HepG2 (cell line): Measurements from ENCODE around the gene MTHFD2. TPM values are rescaled to one million over a fixed set of nuclear protein-coding genes. Genes with fewer than 3 reads are reported as not detected.

Source experiments
- ADNP ChIP-seq: sonication (generic); formaldehyde crosslinking; IDR thresholded peaks from 2 replicates; pipeline ENCODE4 v1.4.0; 2020; ENCODE audit warnings: missing genetic modification reagents
- ARNT ChIP-seq: fragments of 450-650 bp; IDR thresholded peaks from 2 replicates; pipeline ENCODE4 v1.6.1; 2017
- DPF2 ChIP-seq: sonication (generic); formaldehyde crosslinking; IDR thresholded peaks from 2 replicates; pipeline ENCODE4 v1.4.0; 2020; ENCODE audit warnings: mild to moderate bottlenecking, low read depth, missing genetic modification reagents, borderline replicate concordance
- FOSL2 ChIP-seq: sonication (generic); formaldehyde crosslinking; IDR thresholded peaks from 2 replicates; pipeline ENCODE4 v1.4.0; 2020; ENCODE audit warnings: missing genetic modification reagents
- HNRNPK ChIP-seq: fragments of 200-400 bp; formaldehyde crosslinking; IDR thresholded peaks from 2 replicates; pipeline ENCODE4 v1.6.1; 2018; ENCODE audit warnings: low read length, low read depth, moderate library complexity, mild to moderate bottlenecking; ENCODE audit not compliant: poor library complexity, severe bottlenecking
- HOXA5 ChIP-seq: sonication (generic); formaldehyde crosslinking; IDR thresholded peaks from 2 replicates; pipeline ENCODE4 v1.4.0; 2020; ENCODE audit warnings: missing genetic modification reagents
- MYNN ChIP-seq: sonication (generic); formaldehyde crosslinking; IDR thresholded peaks from 2 replicates; pipeline ENCODE4 v1.4.0; 2020; ENCODE audit warnings: mild to moderate bottlenecking, low read depth, missing genetic modification reagents
- RARA ChIP-seq: IDR thresholded peaks from 2 replicates; pipeline ENCODE4 v1.6.1; 2016; ENCODE audit warnings: missing genetic modification reagents, missing compliant biosample characterization
- SMAD3 ChIP-seq: sonication (generic); formaldehyde crosslinking; IDR thresholded peaks from 2 replicates; pipeline ENCODE4 v1.4.0; 2020; ENCODE audit warnings: missing genetic modification reagents
- SRF ChIP-seq: IDR thresholded peaks from 2 replicates; pipeline ENCODE4 v1.6.1; 2011; ENCODE audit warnings: mild to moderate bottlenecking, low read depth, low read length, moderate library complexity
- SRSF4 ChIP-seq: fragments of 200-400 bp; formaldehyde crosslinking; IDR thresholded peaks from one replicate; pipeline ENCODE4 v1.6.1; 2018; ENCODE audit warnings: mild to moderate bottlenecking, low read depth, low read length, moderate library complexity; ENCODE audit not compliant: poor library complexity, severe bottlenecking
- TBL1XR1 ChIP-seq: fragments of 150-350 bp; IDR thresholded peaks from 2 replicates; pipeline ENCODE4 v1.6.1; 2014; ENCODE audit warnings: borderline replicate concordance, low read length; ENCODE audit not compliant: partially characterized antibody
- TOE1 ChIP-seq: sonication (generic); formaldehyde crosslinking; IDR thresholded peaks from 2 replicates; pipeline ENCODE4 v1.4.0; 2020; ENCODE audit warnings: mild to moderate bottlenecking, missing genetic modification reagents
- ZBTB14 ChIP-seq: sonication (generic); formaldehyde crosslinking; IDR thresholded peaks from 2 replicates; pipeline ENCODE4 v1.4.0; 2020; ENCODE audit warnings: missing genetic modification reagents
- ZFYVE20 ChIP-seq: sonication (generic); formaldehyde crosslinking; IDR thresholded peaks from 2 replicates; pipeline ENCODE4 v1.8.0; 2023; ENCODE audit warnings: low read depth, mild to moderate bottlenecking, moderate library complexity, missing genetic modification reagents, borderline replicate concordance
- ZNF10 ChIP-seq: sonication (generic); formaldehyde crosslinking; IDR thresholded peaks from 2 replicates; pipeline ENCODE4 v1.4.0; 2020; ENCODE audit warnings: mild to moderate bottlenecking, low read depth, missing genetic modification reagents, borderline replicate concordance
- ZNF446 ChIP-seq: sonication (generic); formaldehyde crosslinking; IDR thresholded peaks from 2 replicates; pipeline ENCODE4 v1.5.0; 2020; ENCODE audit warnings: mild to moderate bottlenecking, missing genetic modification reagents
- ZNF547 ChIP-seq: sonication (generic); formaldehyde crosslinking; IDR thresholded peaks from 2 replicates; pipeline ENCODE4 v1.5.1; 2020; ENCODE audit warnings: mild to moderate bottlenecking, missing genetic modification reagents
- ZNF598 ChIP-seq: sonication (generic); formaldehyde crosslinking; IDR thresholded peaks from 2 replicates; pipeline ENCODE4 v1.5.1; 2020; ENCODE audit warnings: mild to moderate bottlenecking, missing genetic modification reagents, borderline replicate concordance
- ZNF674 ChIP-seq: sonication (generic); formaldehyde crosslinking; IDR thresholded peaks from 2 replicates; pipeline ENCODE4 v1.5.0; 2020; ENCODE audit warnings: low read depth, mild to moderate bottlenecking, missing genetic modification reagents
- ZNF773 ChIP-seq: sonication (generic); formaldehyde crosslinking; IDR thresholded peaks from 2 replicates; pipeline ENCODE4 v1.4.0; 2020; ENCODE audit warnings: missing genetic modification reagents, borderline replicate concordance
- polyA plus RNA-seq, 8 experiments: library from polyadenylated mRNA; depleted of rRNA in 3 of 8; stranded (reverse) in 7 of 8; unstranded in 1 of 8; fragments of >200 nt; fragmentation: Illumina TruSeq in 4 of 8; extraction: Trizol in 4 of 8; gene quantifications; 2 replicates each; pipeline versions ENCODE4 v1.2.1 to v1.2.3, GENCODE V29; 2011 to 2016; ENCODE audit warnings: low read depth in 4 of 8, missing spikeins in 1 of 8, mixed read lengths in 1 of 8; ENCODE audit not compliant: insufficient read depth in 1 of 8
- total RNA-seq, 5 experiments: library from RNA; depleted of rRNA; stranded (reverse); fragments of >200 nt; fragmentation: Illumina TruSeq; extraction: Trizol; gene quantifications; 2 replicates each; pipeline ENCODE4 v1.2.3, GENCODE V29; 2016; ENCODE audit warnings: low read depth in 1 of 5
- TF ChIP-seq, protein P1 (sequence below): sonication (generic); formaldehyde crosslinking; IDR thresholded peaks from 2 replicates; pipeline ENCODE4 v1.4.0; 2020; ENCODE audit warnings: missing genetic modification reagents, low read depth, mild to moderate bottlenecking, borderline replicate concordance
- TF ChIP-seq, protein P2 (sequence below): sonication (generic); formaldehyde crosslinking; IDR thresholded peaks from 2 replicates; pipeline ENCODE4 v1.8.1; 2023; ENCODE audit warnings: mild to moderate bottlenecking, moderate library complexity, missing genetic modification reagents
- TF ChIP-seq, protein P3 (sequence below), 2 experiments: fragments of 450-650 bp in 1 of 2; sonication (generic) in 1 of 2; formaldehyde crosslinking; IDR thresholded peaks; 2 replicates each; pipeline versions ENCODE4 v1.5.0 to v1.8.0; 2020 to 2022; ENCODE audit warnings: mild to moderate bottlenecking in 1 of 2, missing genetic modification reagents in 1 of 2
- TF ChIP-seq, protein P4 (sequence below): IDR thresholded peaks from 2 replicates; pipeline ENCODE4 v1.6.1; 2016; ENCODE audit warnings: missing genetic modification reagents, missing compliant biosample characterization
- TF ChIP-seq, protein P5 (sequence below): sonication (generic); formaldehyde crosslinking; conservative IDR thresholded peaks from 2 replicates; pipeline ENCODE4 v1.4.0; 2020; ENCODE audit warnings: missing genetic modification reagents

Gene MTHFD2
- total and polyA plus RNA-seq, 2 of the 13 experiments (the other 11 are each of a cell fraction or from before 2014, with no cell fraction given) = 188 to 269 TPM

DNA sequence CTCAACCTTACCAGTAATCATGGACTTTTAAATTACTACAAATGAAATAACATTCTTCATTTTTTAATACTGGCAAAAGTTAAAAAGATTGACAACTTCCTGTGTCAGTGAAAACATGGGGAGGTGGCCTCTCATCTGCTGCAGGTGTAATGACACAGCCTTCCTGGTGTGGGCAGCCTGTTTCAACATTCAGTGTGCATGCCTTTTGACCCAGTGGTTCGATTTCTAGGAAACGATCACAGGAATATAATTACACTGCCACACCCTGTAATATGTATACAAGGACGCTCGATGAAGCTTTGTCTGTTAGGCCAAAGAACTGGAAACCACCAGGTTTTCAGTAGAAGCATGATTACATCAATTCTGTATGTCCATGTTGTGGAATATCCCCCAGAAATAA lies 68.7 kb downstream of the MTHFD2 start (continued):
- TF ChIP-seq, protein P1, sequence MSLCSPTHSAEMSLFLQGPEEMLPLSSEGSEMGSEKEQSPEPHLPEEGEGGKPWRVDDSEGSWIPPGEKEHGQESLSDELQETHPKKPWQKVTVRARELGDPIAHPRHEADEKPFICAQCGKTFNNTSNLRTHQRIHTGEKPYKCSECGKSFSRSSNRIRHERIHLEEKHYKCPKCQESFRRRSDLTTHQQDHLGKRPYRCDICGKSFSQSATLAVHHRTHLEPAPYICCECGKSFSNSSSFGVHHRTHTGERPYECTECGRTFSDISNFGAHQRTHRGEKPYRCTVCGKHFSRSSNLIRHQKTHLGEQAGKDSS (CRISPR knock-in tag) = no peak
- TF ChIP-seq, protein P2, sequence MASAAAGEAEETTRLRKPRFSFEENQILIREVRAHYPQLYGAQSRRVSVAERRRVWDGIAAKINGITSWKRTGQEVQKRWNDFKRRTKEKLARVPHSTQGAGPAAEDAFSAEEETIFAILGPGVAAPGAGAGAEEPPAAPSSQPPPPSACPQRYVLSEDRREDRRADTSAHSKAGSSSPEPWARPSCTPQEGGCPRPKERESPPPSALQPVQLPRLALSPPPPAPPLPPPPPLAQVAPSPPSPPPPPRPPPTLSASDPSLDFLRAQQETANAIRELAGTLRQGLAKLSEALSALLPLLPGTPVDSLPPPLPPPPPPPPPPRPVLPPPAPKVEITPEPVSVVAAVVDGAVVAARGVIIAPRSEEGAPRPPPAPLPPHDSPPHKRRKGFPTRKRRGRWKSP (CRISPR knock-in tag) = no peak
- no peak for TF ChIP-seq ZNF674 (CRISPR knock-in tag)
- TF ChIP-seq ADNP (CRISPR knock-in tag) = no peak
- no peak for TF ChIP-seq ARNT
- TF ChIP-seq, protein P3, sequence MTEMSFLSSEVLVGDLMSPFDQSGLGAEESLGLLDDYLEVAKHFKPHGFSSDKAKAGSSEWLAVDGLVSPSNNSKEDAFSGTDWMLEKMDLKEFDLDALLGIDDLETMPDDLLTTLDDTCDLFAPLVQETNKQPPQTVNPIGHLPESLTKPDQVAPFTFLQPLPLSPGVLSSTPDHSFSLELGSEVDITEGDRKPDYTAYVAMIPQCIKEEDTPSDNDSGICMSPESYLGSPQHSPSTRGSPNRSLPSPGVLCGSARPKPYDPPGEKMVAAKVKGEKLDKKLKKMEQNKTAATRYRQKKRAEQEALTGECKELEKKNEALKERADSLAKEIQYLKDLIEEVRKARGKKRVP (CRISPR knock-in tag; IDR thresholded peaks at IDR 0.05) = peak in 1 of 2 experiments; percentile 29; a peak in 1 of 4 replicates
- no peak for TF ChIP-seq ZFYVE20
- no peak for TF ChIP-seq ZNF10
- TF ChIP-seq FOSL2 (CRISPR knock-in tag) = 0 out of 2 replicates have a peak, but pooled peaks have one; percentile 12
- TF ChIP-seq SMAD3 (CRISPR knock-in tag) = no peak
- TF ChIP-seq MYNN (CRISPR knock-in tag) = no peak
- TF ChIP-seq HNRNPK = no peak
- TF ChIP-seq ZBTB14 = no peak
- TF ChIP-seq ZNF547 (CRISPR knock-in tag) = no peak
- TF ChIP-seq ZNF446 (CRISPR knock-in tag) = no peak
- TF ChIP-seq SRSF4 = no peak
- TF ChIP-seq, protein P4, sequence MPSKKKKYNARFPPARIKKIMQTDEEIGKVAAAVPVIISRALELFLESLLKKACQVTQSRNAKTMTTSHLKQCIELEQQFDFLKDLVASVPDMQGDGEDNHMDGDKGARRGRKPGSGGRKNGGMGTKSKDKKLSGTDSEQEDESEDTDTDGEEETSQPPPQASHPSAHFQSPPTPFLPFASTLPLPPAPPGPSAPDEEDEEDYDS = no peak
- peak; percentile 89 for TF ChIP-seq TBL1XR1
- TF ChIP-seq RARA = peak; percentile 34
- no peak for TF ChIP-seq DPF2 (CRISPR knock-in tag)
- TF ChIP-seq, protein P5, sequence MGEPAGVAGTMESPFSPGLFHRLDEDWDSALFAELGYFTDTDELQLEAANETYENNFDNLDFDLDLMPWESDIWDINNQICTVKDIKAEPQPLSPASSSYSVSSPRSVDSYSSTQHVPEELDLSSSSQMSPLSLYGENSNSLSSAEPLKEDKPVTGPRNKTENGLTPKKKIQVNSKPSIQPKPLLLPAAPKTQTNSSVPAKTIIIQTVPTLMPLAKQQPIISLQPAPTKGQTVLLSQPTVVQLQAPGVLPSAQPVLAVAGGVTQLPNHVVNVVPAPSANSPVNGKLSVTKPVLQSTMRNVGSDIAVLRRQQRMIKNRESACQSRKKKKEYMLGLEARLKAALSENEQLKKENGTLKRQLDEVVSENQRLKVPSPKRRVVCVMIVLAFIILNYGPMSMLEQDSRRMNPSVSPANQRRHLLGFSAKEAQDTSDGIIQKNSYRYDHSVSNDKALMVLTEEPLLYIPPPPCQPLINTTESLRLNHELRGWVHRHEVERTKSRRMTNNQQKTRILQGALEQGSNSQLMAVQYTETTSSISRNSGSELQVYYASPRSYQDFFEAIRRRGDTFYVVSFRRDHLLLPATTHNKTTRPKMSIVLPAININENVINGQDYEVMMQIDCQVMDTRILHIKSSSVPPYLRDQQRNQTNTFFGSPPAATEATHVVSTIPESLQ = no peak
- no peak for TF ChIP-seq SRF
- TF ChIP-seq ZNF598 = no peak
- TF ChIP-seq HOXA5 (CRISPR knock-in tag) = no peak
- no peak for TF ChIP-seq ZNF773 (CRISPR knock-in tag)
- no peak for TF ChIP-seq TOE1
